Type B pancreatic cell (in vitro differentiated cells): Measurements from ENCODE around the gene SLC25A10. TPM values are rescaled to one million over a fixed set of nuclear protein-coding genes. Genes with fewer than 3 reads are reported as not detected.
A peak's percentile ranks its signal among the peaks of the same experiment; 100 is the strongest.

ENCODE experiments used
- DNase-seq: peaks from one replicate; pipeline ENCODE4 v3.0.0; 2021; ENCODE audit warnings: mixed read lengths; ENCODE audit not compliant: unreplicated experiment; ENCODE audit errors: extremely low spot score
- H3K27ac Mint-ChIP-seq: 2 replicates; pipeline ENCODE4 v1.8.0; 2021; ENCODE audit warnings: mild to moderate bottlenecking, mixed read lengths
- H3K27me3 Mint-ChIP-seq: 2 replicates; pipeline ENCODE4 v1.8.0; 2021; ENCODE audit warnings: mixed read lengths
- H3K36me3 Mint-ChIP-seq: 2 replicates; pipeline ENCODE4 v1.8.0; 2021; ENCODE audit warnings: mixed read lengths
- H3K4me1 Mint-ChIP-seq: one replicate; pipeline ENCODE4 v1.8.0; 2021; ENCODE audit warnings: mixed read lengths; ENCODE audit not compliant: unreplicated experiment
- H3K4me3 Mint-ChIP-seq: 2 replicates; pipeline ENCODE4 v1.8.0; 2021; ENCODE audit warnings: mild to moderate bottlenecking, mixed read lengths
- H3K9me3 Mint-ChIP-seq: 2 replicates; pipeline ENCODE4 v1.8.0; 2021; ENCODE audit warnings: mixed read lengths
- CTCF ChIP-seq: fragments of 200-600 bp; sonication (generic); conservative IDR thresholded peaks from 2 replicates; pipeline ENCODE4 v1.5.0; 2021; ENCODE audit warnings: antibody characterized with exemption, mild to moderate bottlenecking
- microRNA-seq: library from miRNA; unstranded; fragments of <30 nt; microRNA quantifications from one replicate; pipeline ENCODE4, GENCODE V29; 2020
- total RNA-seq: library from RNA; stranded (reverse); gene quantifications from 2 replicates; pipeline ENCODE4 v1.2.1, GENCODE V29; 2021; ENCODE audit warnings: low replicate concordance

Gene SLC25A10
- total RNA-seq, 1 donor from 2014 or later, result 27.6 TPM

DNA sequence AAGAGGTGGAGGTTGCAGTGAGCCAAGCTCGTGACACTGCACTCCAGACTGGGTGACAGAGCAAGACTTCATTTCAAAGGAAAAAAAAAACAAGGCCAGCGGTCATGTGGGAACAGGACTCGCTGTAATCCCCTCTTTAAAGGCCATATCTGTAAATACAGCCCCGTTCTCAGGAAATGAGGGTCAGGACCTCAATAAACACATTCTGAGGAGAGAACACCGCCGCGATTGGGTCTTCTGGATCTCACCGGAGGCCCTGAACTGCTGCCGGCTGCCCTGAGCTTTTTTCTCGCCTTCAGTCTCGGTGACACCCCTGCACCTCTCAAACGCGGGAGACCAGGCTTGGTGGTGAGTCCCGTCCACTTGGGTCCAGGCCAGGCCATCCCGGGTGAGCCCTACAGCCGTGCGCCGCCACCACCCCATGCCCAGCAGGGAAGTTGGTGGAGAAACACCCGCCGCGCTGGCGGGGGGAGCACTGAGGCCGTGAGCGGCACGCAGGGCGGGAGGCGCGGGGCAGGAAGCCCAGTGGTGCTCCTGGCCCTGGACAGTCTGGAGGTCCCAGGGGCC is 28.4 kb downstream of the SLC25A10 start:
- Mint-ChIP-seq H3K36me3 (no peaks in the 10 kb centered on the region), H3K4me1 (no peaks in the 10 kb centered on the region), H3K9me3 (no peaks in the 10 kb centered on the region), H3K27me3 (peaks cover 7% of the 10 kb centered on the region), H3K4me3 (no peak overlapping the region), H3K27ac (no peak overlapping the region)
- DNase-seq, result no peak
- no peak for TF ChIP-seq CTCF

DNA sequence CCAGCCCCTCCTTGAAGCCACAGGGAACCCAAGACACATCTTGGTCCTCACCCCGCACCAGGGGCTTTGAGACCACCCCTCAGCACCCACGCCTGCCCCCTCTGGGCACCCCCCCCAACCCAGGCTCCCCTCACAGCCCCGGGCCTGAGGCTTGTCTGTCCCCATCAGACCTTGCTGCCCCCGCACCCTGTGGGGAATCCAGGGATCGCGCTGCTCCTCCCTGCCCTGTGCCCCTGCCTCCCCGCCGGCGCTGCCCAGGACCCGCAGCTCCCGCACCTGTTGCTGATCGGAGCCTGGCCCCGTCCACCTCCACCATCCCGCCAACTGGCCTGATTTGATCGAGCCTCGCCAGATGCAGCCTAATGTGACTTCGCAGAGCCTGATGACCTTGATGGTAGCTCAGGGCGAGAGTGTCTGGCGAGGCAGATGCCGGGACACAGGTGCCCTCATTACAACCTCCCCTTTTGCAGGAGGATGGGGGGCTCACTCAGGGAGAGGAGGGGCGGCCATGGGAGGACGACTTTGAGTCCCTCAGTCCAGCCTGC is 29.0 kb downstream of the SLC25A10 start:
- Mint-ChIP-seq H3K36me3 (no peaks in the 10 kb centered on the region), H3K27me3 (peaks cover 3% of the 10 kb centered on the region), H3K27ac (no peak overlapping the region), H3K4me3 (no peak overlapping the region), H3K9me3 (no peaks in the 10 kb centered on the region), H3K4me1 (no peaks in the 10 kb centered on the region)
- no peak for TF ChIP-seq CTCF
- DNase-seq, result peak; percentile 71

- peaks cover 3% of the 10 kb centered on the region for H3K27me3 Mint-ChIP-seq
- H3K4me1 Mint-ChIP-seq, result no peaks in the 10 kb centered on the region
- no peak for DNase-seq
- no peak overlapping the region for H3K27ac Mint-ChIP-seq
- H3K4me3 Mint-ChIP-seq, result no peak overlapping the region
- no peak for TF ChIP-seq CTCF
- H3K36me3 Mint-ChIP-seq, result no peaks in the 10 kb centered on the region
- no peaks in the 10 kb centered on the region for H3K9me3 Mint-ChIP-seq
These were observed 29.7 kb downstream of the SLC25A10 start for GRCh38 chr17:81741594-81742452.

Small RNAs within 50 kb of the gene (microRNA-seq; reads per million reads assigned to microRNA genes)
- 0.83 reads per million for gene MIR6786

Other genes with a start within 250 kb of the SLC25A10 start
- gene ACTG1, start 199.5 kb upstream of the SLC25A10 start, total RNA-seq, result 3,089 and 3,451 TPM in 2 replicates
- gene FSCN2, start 183.9 kb upstream of the SLC25A10 start, total RNA-seq, result 3.6 and 3.8 TPM in 2 replicates
- gene FAAP100, start 159.9 kb upstream of the SLC25A10 start, total RNA-seq, result 33.5 and 44.7 TPM in 2 replicates
- gene NPLOC4, start 75.2 kb upstream of the SLC25A10 start, total RNA-seq, result 82.4 and 90.1 TPM in 2 replicates
- gene TSPAN10, start 75.1 kb upstream of the SLC25A10 start, total RNA-seq, result 1.4 and 3.0 TPM in 2 replicates
- 0.97 TPM in 1 of 2 replicates, not detected in the other for gene PDE6G, start 55.7 kb upstream of the SLC25A10 start, total RNA-seq
- gene OXLD1, start 45.7 kb upstream of the SLC25A10 start, total RNA-seq, result 24.0 and 28.1 TPM in 2 replicates
- 27.5 and 32.1 TPM in 2 replicates for gene CCDC137, start 45.5 kb upstream of the SLC25A10 start, total RNA-seq
- 41.5 and 47.2 TPM in 2 replicates for gene ARL16, start 28.5 kb upstream of the SLC25A10 start, total RNA-seq
- gene HGS, start 28.3 kb upstream of the SLC25A10 start, total RNA-seq, result 115 and 119 TPM in 2 replicates
- 87.9 and 107 TPM in 2 replicates for gene MRPL12, start 8.9 kb upstream of the SLC25A10 start, total RNA-seq
- 1.2 and 1.7 TPM in 2 replicates for gene GCGR, start 91.9 kb downstream of the SLC25A10 start, total RNA-seq
- gene MCRIP1, start 121.0 kb downstream of the SLC25A10 start, total RNA-seq, result 54.2 and 101 TPM in 2 replicates
- not detected in 2 replicates for gene PPP1R27, start 122.8 kb downstream of the SLC25A10 start, total RNA-seq
- 555 and 815 TPM in 2 replicates for gene P4HB, start 148.3 kb downstream of the SLC25A10 start, total RNA-seq
- gene ARHGDIA, start 159.1 kb downstream of the SLC25A10 start, total RNA-seq, result 250 and 264 TPM in 2 replicates
- gene ALYREF, start 179.3 kb downstream of the SLC25A10 start, total RNA-seq, result 102 and 124 TPM in 2 replicates
- 136 and 140 TPM in 2 replicates for gene ANAPC11, start 179.4 kb downstream of the SLC25A10 start, total RNA-seq
- 0.64 and 2.5 TPM in 2 replicates for gene NPB, start 190.0 kb downstream of the SLC25A10 start, total RNA-seq
- 46.8 and 50.4 TPM in 2 replicates for gene PCYT2, start 199.1 kb downstream of the SLC25A10 start, total RNA-seq
- 29.9 and 46.0 TPM in 2 replicates for gene SIRT7, start 205.9 kb downstream of the SLC25A10 start, total RNA-seq
- gene MAFG, start 215.5 kb downstream of the SLC25A10 start, total RNA-seq, result 22.4 and 30.0 TPM in 2 replicates
- 110 and 127 TPM in 2 replicates for gene PYCR1, start 225.0 kb downstream of the SLC25A10 start, total RNA-seq
- not detected in 2 replicates for gene MYADML2, start 234.9 kb downstream of the SLC25A10 start, total RNA-seq
- 1.9 and 3.2 TPM in 2 replicates for gene NOTUM, start 248.9 kb downstream of the SLC25A10 start, total RNA-seq